ENCODE data around the gene ADGRD1. TPM values are rescaled to one million over a fixed set of nuclear protein-coding genes. Genes with fewer than 3 reads are reported as not detected.

Gene ADGRD1
- total RNA-seq, 2 donors from 2014 or later, result 21.3 to 37.0 TPM

DNA sequence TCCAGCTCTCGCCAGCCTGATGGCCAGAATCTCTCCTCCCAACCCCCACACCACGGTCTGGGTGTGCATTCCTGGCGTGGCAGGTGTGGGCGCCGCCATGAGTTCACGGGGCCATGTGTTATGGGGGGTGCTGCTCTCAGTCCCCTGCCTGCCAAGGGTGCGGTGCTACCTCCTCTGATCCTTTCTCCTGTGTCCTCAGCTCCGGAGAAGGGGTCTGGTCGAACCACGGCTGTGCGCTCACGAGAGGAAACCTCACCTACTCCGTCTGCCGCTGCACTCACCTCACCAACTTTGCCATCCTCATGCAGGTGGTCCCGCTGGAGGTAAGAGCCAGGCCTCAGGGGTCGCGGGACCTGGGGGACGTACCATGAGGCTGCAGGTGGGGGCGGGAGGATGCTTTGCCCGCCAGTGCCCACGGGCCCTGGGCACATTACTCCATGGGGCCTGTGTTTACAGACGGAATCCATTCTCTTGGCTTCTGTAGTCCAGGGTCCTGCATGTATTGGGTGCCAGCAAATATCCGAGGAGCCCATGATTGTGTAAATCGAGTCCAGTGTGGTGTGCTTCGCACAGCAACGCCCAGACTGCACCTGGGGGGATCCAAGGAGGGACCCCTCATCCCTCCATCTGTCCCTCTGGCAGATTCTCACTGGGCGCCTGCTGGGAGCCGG lies 130.8 kb downstream of the ADGRD1 start:
- Histone ChIP-seq H3K9me3 (no peaks in the 10 kb centered on the region), H3K4me1 (ENCODE audit: control insufficient read depth in 1 of 2, low read depth in 2 of 2) (no peaks in the 10 kb centered on the region), H3K27ac (no peak overlapping the region), H3K27me3 (replicated peaks; ENCODE audit: insufficient read depth) (no peaks in the 10 kb centered on the region), H3K36me3 (no peaks in the 10 kb centered on the region), H3K4me3 (no peak overlapping the region)
- TF ChIP-seq, protein P1, sequence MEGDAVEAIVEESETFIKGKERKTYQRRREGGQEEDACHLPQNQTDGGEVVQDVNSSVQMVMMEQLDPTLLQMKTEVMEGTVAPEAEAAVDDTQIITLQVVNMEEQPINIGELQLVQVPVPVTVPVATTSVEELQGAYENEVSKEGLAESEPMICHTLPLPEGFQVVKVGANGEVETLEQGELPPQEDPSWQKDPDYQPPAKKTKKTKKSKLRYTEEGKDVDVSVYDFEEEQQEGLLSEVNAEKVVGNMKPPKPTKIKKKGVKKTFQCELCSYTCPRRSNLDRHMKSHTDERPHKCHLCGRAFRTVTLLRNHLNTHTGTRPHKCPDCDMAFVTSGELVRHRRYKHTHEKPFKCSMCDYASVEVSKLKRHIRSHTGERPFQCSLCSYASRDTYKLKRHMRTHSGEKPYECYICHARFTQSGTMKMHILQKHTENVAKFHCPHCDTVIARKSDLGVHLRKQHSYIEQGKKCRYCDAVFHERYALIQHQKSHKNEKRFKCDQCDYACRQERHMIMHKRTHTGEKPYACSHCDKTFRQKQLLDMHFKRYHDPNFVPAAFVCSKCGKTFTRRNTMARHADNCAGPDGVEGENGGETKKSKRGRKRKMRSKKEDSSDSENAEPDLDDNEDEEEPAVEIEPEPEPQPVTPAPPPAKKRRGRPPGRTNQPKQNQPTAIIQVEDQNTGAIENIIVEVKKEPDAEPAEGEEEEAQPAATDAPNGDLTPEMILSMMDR (IDR thresholded peaks at IDR 0.05), result no peak
- ATAC-seq (ENCODE audit: insufficient number of reproducible peaks, low FRiP score, low read depth) (no peak), DNase-seq (ENCODE audit: low spot score) (no peak)

DNA sequence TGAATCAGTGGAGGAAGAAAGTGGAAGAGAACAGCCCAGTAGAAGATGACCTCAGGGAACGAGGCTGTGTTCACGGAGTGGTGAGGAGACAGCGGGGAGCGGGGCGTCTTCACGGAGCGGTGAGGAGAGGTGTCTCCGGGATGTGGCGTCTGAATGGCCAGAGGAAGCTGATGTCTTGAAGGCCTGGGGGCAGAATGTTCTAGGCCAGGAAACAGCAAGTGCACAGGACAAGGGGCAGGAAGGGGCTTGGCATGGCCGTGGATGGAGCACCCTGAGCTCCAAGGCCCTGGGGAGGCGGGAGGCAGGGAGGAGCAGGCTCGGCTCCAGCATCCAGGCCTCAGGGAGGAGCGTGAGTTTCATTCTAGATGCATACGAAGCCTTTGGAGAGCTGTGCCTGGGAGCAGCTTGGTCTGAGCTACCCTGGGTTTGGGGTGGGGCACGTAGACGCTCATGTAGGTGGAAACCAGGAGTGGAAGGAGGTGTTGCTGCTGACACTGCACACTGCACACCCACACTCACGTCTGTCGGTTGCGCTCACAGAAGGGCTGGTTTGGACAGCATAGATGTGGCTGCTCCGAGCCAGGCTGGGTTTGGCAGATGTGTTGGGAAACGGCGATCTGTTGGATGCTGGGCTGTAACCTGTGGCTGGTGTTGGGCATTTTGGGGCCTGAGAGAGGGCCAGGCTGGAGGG lies 131.6 kb downstream of the ADGRD1 start:
- H3K4me1 ChIP-seq (ENCODE audit: control insufficient read depth in 1 of 2, low read depth in 2 of 2), result no peaks in the 10 kb centered on the region
- TF ChIP-seq, protein P1 (IDR thresholded peaks at IDR 0.05), result no peak
- no peaks in the 10 kb centered on the region for H3K9me3 ChIP-seq
- DNase-seq (ENCODE audit: low spot score) (no peak), ATAC-seq (ENCODE audit: insufficient number of reproducible peaks, low FRiP score, low read depth) (no peak)
- H3K27me3 ChIP-seq (replicated peaks; ENCODE audit: insufficient read depth), result no peaks in the 10 kb centered on the region
- no peak overlapping the region for H3K27ac ChIP-seq
- H3K4me3 ChIP-seq, result no peak overlapping the region
- H3K36me3 ChIP-seq, result no peaks in the 10 kb centered on the region

DNA sequence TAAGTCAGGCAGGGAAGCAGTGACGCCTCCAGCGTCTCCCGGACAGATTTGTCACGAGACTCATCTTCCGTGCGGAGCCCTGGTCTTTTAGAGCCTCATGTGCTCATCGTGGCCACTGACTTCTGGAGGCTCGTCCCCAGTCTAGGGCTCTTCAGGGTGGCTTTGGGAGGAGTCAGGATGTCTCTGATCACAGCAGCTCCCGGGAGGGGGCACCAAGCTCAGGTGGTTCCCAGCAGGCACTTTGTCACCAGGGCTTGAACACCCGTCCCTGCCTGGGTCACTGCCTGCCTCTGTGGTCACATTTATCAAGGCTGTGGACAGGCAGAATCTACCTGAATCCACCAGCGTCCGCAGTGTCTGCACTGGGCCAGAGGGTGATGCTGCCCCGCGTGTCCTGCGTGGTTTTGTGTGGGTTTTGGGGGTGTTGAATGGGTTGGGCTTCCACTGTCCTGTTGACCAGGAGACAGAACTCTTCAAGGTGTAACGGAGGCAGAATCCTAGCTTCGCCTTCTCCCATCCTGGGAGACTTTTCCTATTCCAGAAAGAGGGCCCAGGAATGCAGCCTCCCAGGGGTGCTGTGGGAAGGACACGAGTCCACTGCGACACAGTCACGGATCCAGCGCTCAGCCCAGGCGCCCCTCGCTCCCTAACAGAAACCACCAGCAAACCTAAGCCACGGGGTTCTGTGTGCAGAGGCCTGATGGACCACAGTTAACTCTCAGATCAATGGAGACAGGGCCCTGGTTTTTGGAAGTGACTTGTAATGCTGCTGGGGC lies 132.3 kb downstream of the ADGRD1 start:
- TF ChIP-seq, protein P1 (IDR thresholded peaks at IDR 0.05), result no peak
- Histone ChIP-seq H3K9me3 (no peaks in the 10 kb centered on the region), H3K27ac (no peak overlapping the region), H3K4me3 (no peak overlapping the region), H3K36me3 (no peaks in the 10 kb centered on the region), H3K4me1 (ENCODE audit: control insufficient read depth in 1 of 2, low read depth in 2 of 2) (no peaks in the 10 kb centered on the region), H3K27me3 (replicated peaks; ENCODE audit: insufficient read depth) (no peaks in the 10 kb centered on the region)
- DNase-seq (ENCODE audit: low spot score), result no peak
- no peak for ATAC-seq (ENCODE audit: insufficient number of reproducible peaks, low FRiP score, low read depth)

DNA sequence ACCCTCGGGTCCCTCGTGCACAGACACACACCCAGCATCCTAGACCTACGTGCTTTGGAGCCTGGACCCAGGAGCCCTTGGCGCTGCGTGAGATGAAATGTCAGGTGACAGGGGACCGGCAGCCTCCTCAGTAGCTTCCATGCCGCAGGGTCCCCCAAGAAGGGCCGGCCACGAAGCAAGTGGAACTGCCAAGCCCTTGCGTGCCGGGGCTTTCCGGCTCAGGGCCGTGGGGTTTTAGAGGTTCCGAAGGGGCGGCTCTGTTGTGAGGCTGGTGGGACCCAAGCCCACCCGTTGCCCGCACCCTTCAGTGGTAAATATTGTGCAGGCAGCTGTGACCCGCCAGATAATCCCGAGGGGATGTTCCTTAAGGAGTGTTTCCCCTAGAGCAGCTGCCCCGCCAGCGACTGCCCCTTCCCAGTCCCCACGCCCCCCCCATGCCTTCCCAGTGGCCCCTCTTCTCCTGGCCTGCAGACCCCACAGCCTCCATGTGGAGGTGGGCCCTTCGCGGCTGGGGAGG lies 133.7 kb downstream of the ADGRD1 start:
- H3K36me3 ChIP-seq, result no peaks in the 10 kb centered on the region
- ATAC-seq (ENCODE audit: insufficient number of reproducible peaks, low FRiP score, low read depth), result no peak
- no peak for DNase-seq (ENCODE audit: low spot score)

More for the DNA sequence above, 133.7 kb downstream of the ADGRD1 start:
- Histone ChIP-seq H3K27ac (no peak overlapping the region), H3K4me1 (ENCODE audit: control insufficient read depth in 1 of 2, low read depth in 2 of 2) (no peaks in the 10 kb centered on the region), H3K27me3 (replicated peaks; ENCODE audit: insufficient read depth) (no peaks in the 10 kb centered on the region), H3K4me3 (no peak overlapping the region), H3K9me3 (no peaks in the 10 kb centered on the region)
- TF ChIP-seq, protein P1 (IDR thresholded peaks at IDR 0.05), result no peak
